HG03064 (cell line): ENCODE measurements around the gene MS4A5.
A peak's percentile ranks its signal among the peaks of the same experiment; 100 is the strongest.

Experiments used
- ATAC-seq: cut with Tn5 transposase; IDR thresholded peaks from one replicate; pipeline ENCODE4 v1.9.1; 2021; ENCODE audit warnings: low read depth; ENCODE audit not compliant: unreplicated experiment

The MS4A5 gene

DNA sequence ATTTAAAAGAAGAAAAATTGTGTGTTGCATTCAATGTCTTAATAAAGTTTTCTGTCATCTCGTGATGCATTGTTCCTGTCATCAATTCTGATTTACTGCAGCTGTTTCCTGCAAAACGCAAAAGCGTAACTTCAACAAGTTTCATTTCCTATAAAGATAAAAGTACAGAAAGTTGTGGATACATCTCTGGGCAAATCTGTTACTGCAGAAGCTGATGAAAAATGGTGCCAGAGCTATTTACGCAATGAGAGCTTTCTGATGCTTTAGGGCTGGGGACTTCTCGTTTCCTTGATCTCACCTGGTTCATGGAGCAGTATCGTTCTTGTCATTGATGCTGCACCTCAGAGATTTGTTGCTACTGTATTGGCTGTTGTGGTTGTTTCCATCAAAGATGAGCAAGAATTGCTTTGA lies 47.7 kb downstream of the MS4A5 start:
- ATAC-seq, result peak; percentile 62

GRCh38 chr11:60482361-60482760 lies 53.0 kb downstream of the MS4A5 start:
- ATAC-seq, result no peak

DNA sequence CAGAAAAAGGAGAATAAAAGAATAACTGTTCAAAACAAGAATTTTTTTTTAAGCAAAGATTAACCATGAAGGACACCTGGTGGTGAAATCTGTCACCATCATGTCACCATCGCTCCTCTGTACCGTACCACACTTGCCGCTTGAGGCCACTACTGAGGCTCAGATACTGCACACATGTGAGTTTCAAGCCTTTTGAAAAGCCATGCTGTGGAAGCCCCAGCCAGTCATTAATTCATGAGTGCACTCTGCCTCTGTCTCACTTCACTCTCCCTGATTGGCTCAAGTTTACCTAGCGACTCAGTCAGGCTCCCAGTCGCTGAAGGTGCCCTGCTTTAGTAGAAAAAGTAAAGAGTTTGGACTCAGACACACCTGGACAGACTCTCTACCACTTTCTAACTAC lies 56.6 kb downstream of the MS4A5 start:
- ATAC-seq, result peak; percentile 92

DNA sequence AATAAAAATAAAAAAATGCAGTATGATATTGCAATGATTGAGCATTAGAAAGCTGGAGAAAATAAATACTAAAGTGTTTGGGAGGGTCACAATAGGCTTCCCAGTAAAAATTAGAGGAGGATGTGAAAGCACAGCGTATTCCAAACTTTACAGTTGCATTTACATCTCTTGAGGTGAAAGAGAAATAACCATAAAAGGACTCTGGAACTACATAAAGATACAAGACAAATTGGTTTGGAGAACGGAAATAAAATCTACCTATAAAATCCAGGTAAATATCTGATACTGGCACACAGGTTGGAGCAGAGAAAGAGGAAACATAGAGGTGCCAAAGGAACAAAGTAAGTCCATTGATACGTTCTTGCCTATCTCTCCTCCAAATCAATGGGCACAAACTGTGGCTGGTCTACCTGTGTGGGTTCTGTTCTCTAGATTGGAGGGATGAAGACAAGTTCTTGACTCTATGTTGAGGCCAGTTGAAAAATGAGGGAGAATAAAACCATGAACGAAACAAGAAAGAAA lies 63.2 kb downstream of the MS4A5 start, which contains the start of gene MS4A12:
Gene MS4A12 (plus strand): TSS at position 291 of the 522 bp plus-strand sequence. CDS start 4,541 bp downstream, outside the sequence.
- ATAC-seq, result no peak

GRCh38 chr11:60493454-60493853 lies 64.1 kb downstream of the MS4A5 start:
- no peak for ATAC-seq
